ENCODE measurements around the gene KCND1. TPM values are rescaled to one million over a fixed set of nuclear protein-coding genes. Genes with fewer than 3 reads are reported as not detected.

Gene KCND1
- polyA plus RNA-seq, 3 donors, result 4.9 TPM; not detected in 2

GRCh38 chrX:48992341-48992740 lies 20.7 kb upstream of the KCND1 start:
- TF ChIP-seq, protein P1, sequence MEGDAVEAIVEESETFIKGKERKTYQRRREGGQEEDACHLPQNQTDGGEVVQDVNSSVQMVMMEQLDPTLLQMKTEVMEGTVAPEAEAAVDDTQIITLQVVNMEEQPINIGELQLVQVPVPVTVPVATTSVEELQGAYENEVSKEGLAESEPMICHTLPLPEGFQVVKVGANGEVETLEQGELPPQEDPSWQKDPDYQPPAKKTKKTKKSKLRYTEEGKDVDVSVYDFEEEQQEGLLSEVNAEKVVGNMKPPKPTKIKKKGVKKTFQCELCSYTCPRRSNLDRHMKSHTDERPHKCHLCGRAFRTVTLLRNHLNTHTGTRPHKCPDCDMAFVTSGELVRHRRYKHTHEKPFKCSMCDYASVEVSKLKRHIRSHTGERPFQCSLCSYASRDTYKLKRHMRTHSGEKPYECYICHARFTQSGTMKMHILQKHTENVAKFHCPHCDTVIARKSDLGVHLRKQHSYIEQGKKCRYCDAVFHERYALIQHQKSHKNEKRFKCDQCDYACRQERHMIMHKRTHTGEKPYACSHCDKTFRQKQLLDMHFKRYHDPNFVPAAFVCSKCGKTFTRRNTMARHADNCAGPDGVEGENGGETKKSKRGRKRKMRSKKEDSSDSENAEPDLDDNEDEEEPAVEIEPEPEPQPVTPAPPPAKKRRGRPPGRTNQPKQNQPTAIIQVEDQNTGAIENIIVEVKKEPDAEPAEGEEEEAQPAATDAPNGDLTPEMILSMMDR (IDR thresholded peaks at IDR 0.05), result no peak
- Mint-ChIP-seq H3K27me3 (ENCODE audit: low read depth in 3 of 3) (peaks cover 0 to 5% (median 0%) of the 10 kb centered on the region in 3 donors), H3K27ac (peak overlapping the region in 3 of 7 donors; percentile 14 to 41 (median 21)), H3K4me1 (peaks cover 2% of the 10 kb centered on the region), H3K4me3 (no peak overlapping the region), H3K36me3 (peaks cover 68 to 84% of the 10 kb centered on the region in 2 donors), H3K9me3 (peaks cover 0 to 2% (median 0%) of the 10 kb centered on the region in 7 donors)
- no peaks in the 10 kb centered on the region for H3K79me2 ChIP-seq (ENCODE audit: insufficient read depth, low read length)
- no peaks in the 10 kb centered on the region for H3K9me3 ChIP-seq (replicated peaks in 1 of 2; ENCODE audit: control insufficient read depth in 1 of 2, insufficient read depth in 1 of 2, low read length in 2 of 2)
- H3K27ac ChIP-seq (ENCODE audit: low read depth in 1 of 2, low read length in 2 of 2), result no peak overlapping the region
- intact Hi-C loops (cut with micrococcal nuclease), result no loop called here
- H3K4me3 ChIP-seq (replicated peaks in 1 of 3; ENCODE audit: low read depth in 2 of 3, low read length in 3 of 3), result no peak overlapping the region
- H3K36me3 ChIP-seq (replicated peaks in 1 of 2; ENCODE audit: control insufficient read depth in 1 of 2, insufficient read depth in 2 of 2, low read length in 2 of 2), result peaks cover 75 to 90% of the 10 kb centered on the region in 2 donors
- no peaks in the 10 kb centered on the region for H3K27me3 ChIP-seq (ENCODE audit: control insufficient read depth in 2 of 2, insufficient read depth in 2 of 2, low read length in 2 of 2)
- H3K9ac ChIP-seq (ENCODE audit: insufficient read depth, low read length, poor library complexity, severe bottlenecking), result no peak overlapping the region
- no peak for DNase-seq
- H2AFZ ChIP-seq (ENCODE audit: insufficient read depth, low read depth, low read length, poor library complexity, severe bottlenecking), result no peak overlapping the region
- H3K4me1 ChIP-seq (ENCODE audit: control insufficient read depth in 1 of 2, insufficient read depth in 2 of 2, low read length in 2 of 2), result no peaks in the 10 kb centered on the region
- H3K4me2 ChIP-seq (replicated peaks; ENCODE audit: extremely low read depth, low read length, poor library complexity, severe bottlenecking), result no peak overlapping the region
- peaks cover 22% of the 10 kb centered on the region for H4K20me1 ChIP-seq (ENCODE audit: insufficient read depth, low read length)

DNA sequence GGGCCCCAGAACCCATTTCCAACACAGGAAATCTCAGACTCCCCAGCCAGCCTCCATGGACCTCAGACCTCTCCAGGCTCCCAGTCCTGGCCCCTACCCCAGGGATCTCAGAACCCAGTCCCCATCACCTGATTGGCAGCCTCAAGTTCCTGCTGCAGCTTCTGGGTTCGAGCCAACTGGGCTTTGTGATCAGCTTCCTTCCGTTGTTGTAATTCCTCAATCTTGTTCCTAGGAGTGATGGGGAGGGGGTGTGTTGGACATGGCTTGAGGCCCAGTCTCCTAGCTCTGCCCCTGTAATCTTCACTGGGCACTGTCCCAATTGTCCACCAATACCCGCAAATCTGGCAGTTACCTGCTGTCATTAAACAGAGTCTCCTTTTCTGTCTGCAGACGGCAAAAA lies 17.8 kb upstream of the KCND1 start:
- H3K9me3 ChIP-seq (replicated peaks in 1 of 2; ENCODE audit: control insufficient read depth in 1 of 2, insufficient read depth in 1 of 2, low read length in 2 of 2), result no peaks in the 10 kb centered on the region
- H3K9ac ChIP-seq (ENCODE audit: insufficient read depth, low read length, poor library complexity, severe bottlenecking), result no peak overlapping the region
- no peak for DNase-seq
- no peak overlapping the region for H3K4me3 ChIP-seq (replicated peaks in 1 of 3; ENCODE audit: low read depth in 2 of 3, low read length in 3 of 3)
- H2AFZ ChIP-seq (ENCODE audit: insufficient read depth, low read depth, low read length, poor library complexity, severe bottlenecking), result no peak overlapping the region
- H3K27ac ChIP-seq (ENCODE audit: low read depth in 1 of 2, low read length in 2 of 2), result no peak overlapping the region
- peaks cover 56 to 76% of the 10 kb centered on the region in 2 donors for H3K36me3 Mint-ChIP-seq
- WGBS (ENCODE audit: insufficient coverage), result no CpG with 5 or more reads among the region's 4 CpGs
- peaks cover 8% of the 10 kb centered on the region for H4K20me1 ChIP-seq (ENCODE audit: insufficient read depth, low read length)
- H3K27me3 ChIP-seq (ENCODE audit: control insufficient read depth in 2 of 2, insufficient read depth in 2 of 2, low read length in 2 of 2), result no peaks in the 10 kb centered on the region
- H3K36me3 ChIP-seq (replicated peaks in 1 of 2; ENCODE audit: control insufficient read depth in 1 of 2, insufficient read depth in 2 of 2, low read length in 2 of 2), result peaks cover 66 to 74% of the 10 kb centered on the region in 2 donors
- H3K27me3 Mint-ChIP-seq (ENCODE audit: low read depth in 3 of 3), result peaks cover 0 to 4% (median 0%) of the 10 kb centered on the region in 3 donors
- no peaks in the 10 kb centered on the region for H3K9me3 Mint-ChIP-seq
- H3K4me1 ChIP-seq (ENCODE audit: control insufficient read depth in 1 of 2, insufficient read depth in 2 of 2, low read length in 2 of 2), result no peaks in the 10 kb centered on the region
- TF ChIP-seq, protein P1 (IDR thresholded peaks at IDR 0.05), result no peak
- H3K4me3 Mint-ChIP-seq, result no peak overlapping the region
- intact Hi-C loops (cut with micrococcal nuclease), result no loop called here
- H3K4me2 ChIP-seq (replicated peaks; ENCODE audit: extremely low read depth, low read length, poor library complexity, severe bottlenecking), result no peak overlapping the region
- no peaks in the 10 kb centered on the region for H3K4me1 Mint-ChIP-seq
- no peaks in the 10 kb centered on the region for H3K79me2 ChIP-seq (ENCODE audit: insufficient read depth, low read length)
- H3K27ac Mint-ChIP-seq, result peak overlapping the region in 4 of 7 donors; percentile 37 to 60 (median 48)
